HG03432 (cell line): ENCODE results near the gene LYZL6.

Experiments used
- ATAC-seq: cut with Tn5 transposase; IDR thresholded peaks from one replicate; pipeline ENCODE4 v1.9.1; 2021; ENCODE audit warnings: mild to moderate bottlenecking, moderate library complexity; ENCODE audit not compliant: unreplicated experiment

LYZL6 gene

GRCh38 chr17:35889241-35889640 is 54.3 kb downstream of the LYZL6 start:
- no peak for ATAC-seq
